ENCODE data around the gene AP3B1. TPM values are rescaled to one million over a fixed set of nuclear protein-coding genes. Genes with fewer than 3 reads are reported as not detected.

The AP3B1 gene
- 14.6 and 27.4 TPM in 2 replicates for total RNA-seq (2014; rRNA removed; shearing (Covaris generic); ENCODE audit: low replicate concordance)

- Histone ChIP-seq H3K4me3 (ENCODE audit: low read length) (peak within 1 kb of the TSS; percentile 83), H3K4me1 (ENCODE audit: low read length) (peaks cover 18% of the 10 kb centered on the region), H3K9me3 (ENCODE audit: low read length) (no peaks in the 10 kb centered on the region), H3K27ac (ENCODE audit: low read length) (no peak within 1 kb of the TSS), H3K79me2 (ENCODE audit: low read length) (peaks cover 39% of the 10 kb centered on the region), H3K36me3 (ENCODE audit: insufficient read depth, low read length) (no peaks in the 10 kb centered on the region), H3K9me2 (replicated peaks; ENCODE audit: insufficient read depth, low read length) (no peaks in the 10 kb centered on the region), H3K9ac (ENCODE audit: low read length) (peak within 1 kb of the TSS; percentile 84), H4K20me1 (ENCODE audit: insufficient read depth, low read depth, low read length) (no peaks in the 10 kb centered on the region), H3K27me3 (ENCODE audit: low read length) (no peaks in the 10 kb centered on the region), H3K4me2 (ENCODE audit: low read depth, low read length, poor library complexity, severe bottlenecking) (peak within 1 kb of the TSS; percentile 82), H2AFZ (ENCODE audit: low read length) (peak within 1 kb of the TSS; percentile 97)
- DNase-seq = peak; percentile 98
Measured at GRCh38 chr5:78294248-78295034, at the start of gene AP3B1. TSS of gene AP3B1 (minus strand) at chr5:78294698. CDS start at chr5:78294579, 119 bp downstream.

- no peak overlapping the region for H3K27ac ChIP-seq (ENCODE audit: low read length)
- no peaks in the 10 kb centered on the region for H3K36me3 ChIP-seq (ENCODE audit: insufficient read depth, low read length)
- H3K4me1 ChIP-seq (ENCODE audit: low read length) = no peaks in the 10 kb centered on the region
- no peaks in the 10 kb centered on the region for H3K9me2 ChIP-seq (replicated peaks; ENCODE audit: insufficient read depth, low read length)
- H4K20me1 ChIP-seq (ENCODE audit: insufficient read depth, low read depth, low read length) = no peaks in the 10 kb centered on the region
- H3K9ac ChIP-seq (ENCODE audit: low read length) = no peak overlapping the region
- H2AFZ ChIP-seq (ENCODE audit: low read length) = no peak overlapping the region
- H3K4me3 ChIP-seq (ENCODE audit: low read length) = no peak overlapping the region
- no peaks in the 10 kb centered on the region for H3K9me3 ChIP-seq (ENCODE audit: low read length)
- no peaks in the 10 kb centered on the region for H3K27me3 ChIP-seq (ENCODE audit: low read length)
- no peak overlapping the region for H3K4me2 ChIP-seq (ENCODE audit: low read depth, low read length, poor library complexity, severe bottlenecking)
- H3K79me2 ChIP-seq (ENCODE audit: low read length) = no peaks in the 10 kb centered on the region
- no peak for DNase-seq
Measured at GRCh38 chr5:78341440-78341839, 46.9 kb upstream of the AP3B1 start.

GRCh38 chr5:78339617-78340436 is 45.3 kb upstream of the AP3B1 start:
- no peak overlapping the region for H2AFZ ChIP-seq (ENCODE audit: low read length)
- H3K4me2 ChIP-seq (ENCODE audit: low read depth, low read length, poor library complexity, severe bottlenecking) = no peak overlapping the region
- no peak overlapping the region for H3K4me3 ChIP-seq (ENCODE audit: low read length)
- H3K9me2 ChIP-seq (replicated peaks; ENCODE audit: insufficient read depth, low read length) = no peaks in the 10 kb centered on the region
- no peak overlapping the region for H3K9ac ChIP-seq (ENCODE audit: low read length)
- no peak for DNase-seq
- no peaks in the 10 kb centered on the region for H3K36me3 ChIP-seq (ENCODE audit: insufficient read depth, low read length)
- no peaks in the 10 kb centered on the region for H3K79me2 ChIP-seq (ENCODE audit: low read length)
- H3K4me1 ChIP-seq (ENCODE audit: low read length) = no peaks in the 10 kb centered on the region
- no peaks in the 10 kb centered on the region for H3K9me3 ChIP-seq (ENCODE audit: low read length)
- no peaks in the 10 kb centered on the region for H3K27me3 ChIP-seq (ENCODE audit: low read length)
- no peaks in the 10 kb centered on the region for H4K20me1 ChIP-seq (ENCODE audit: insufficient read depth, low read depth, low read length)
- H3K27ac ChIP-seq (ENCODE audit: low read length) = no peak overlapping the region

- Histone ChIP-seq H2AFZ (ENCODE audit: low read length) (no peak overlapping the region), H3K27ac (ENCODE audit: low read length) (no peak overlapping the region), H3K9ac (ENCODE audit: low read length) (no peak overlapping the region), H3K9me2 (replicated peaks; ENCODE audit: insufficient read depth, low read length) (no peaks in the 10 kb centered on the region), H3K4me2 (ENCODE audit: low read depth, low read length, poor library complexity, severe bottlenecking) (no peak overlapping the region), H4K20me1 (ENCODE audit: insufficient read depth, low read depth, low read length) (no peaks in the 10 kb centered on the region), H3K79me2 (ENCODE audit: low read length) (no peaks in the 10 kb centered on the region), H3K9me3 (ENCODE audit: low read length) (no peaks in the 10 kb centered on the region), H3K4me3 (ENCODE audit: low read length) (no peak overlapping the region), H3K4me1 (ENCODE audit: low read length) (no peaks in the 10 kb centered on the region), H3K27me3 (ENCODE audit: low read length) (no peaks in the 10 kb centered on the region), H3K36me3 (ENCODE audit: insufficient read depth, low read length) (no peaks in the 10 kb centered on the region)
- no peak for DNase-seq
Measured at GRCh38 chr5:78336698-78337097, 42.2 kb upstream of the AP3B1 start.

- H3K4me2 ChIP-seq (ENCODE audit: low read depth, low read length, poor library complexity, severe bottlenecking) = no peak overlapping the region
- no peak overlapping the region for H3K9ac ChIP-seq (ENCODE audit: low read length)
- H3K9me2 ChIP-seq (replicated peaks; ENCODE audit: insufficient read depth, low read length) = no peaks in the 10 kb centered on the region
- no peak overlapping the region for H2AFZ ChIP-seq (ENCODE audit: low read length)
- H3K4me3 ChIP-seq (ENCODE audit: low read length) = no peak overlapping the region
- no peaks in the 10 kb centered on the region for H3K9me3 ChIP-seq (ENCODE audit: low read length)
- no peaks in the 10 kb centered on the region for H3K4me1 ChIP-seq (ENCODE audit: low read length)
- no peak for DNase-seq
- H3K27me3 ChIP-seq (ENCODE audit: low read length) = no peaks in the 10 kb centered on the region
- H3K36me3 ChIP-seq (ENCODE audit: insufficient read depth, low read length) = no peaks in the 10 kb centered on the region
- H3K79me2 ChIP-seq (ENCODE audit: low read length) = no peaks in the 10 kb centered on the region
- no peaks in the 10 kb centered on the region for H4K20me1 ChIP-seq (ENCODE audit: insufficient read depth, low read depth, low read length)
- H3K27ac ChIP-seq (ENCODE audit: low read length) = no peak overlapping the region
Measured at GRCh38 chr5:78335976-78336375, 41.5 kb upstream of the AP3B1 start.

- no peak overlapping the region for H3K4me3 ChIP-seq (ENCODE audit: low read length)
- no peak overlapping the region for H3K27ac ChIP-seq (ENCODE audit: low read length)
- no peaks in the 10 kb centered on the region for H3K36me3 ChIP-seq (ENCODE audit: insufficient read depth, low read length)
- no peaks in the 10 kb centered on the region for H3K79me2 ChIP-seq (ENCODE audit: low read length)
- H3K9me3 ChIP-seq (ENCODE audit: low read length) = no peaks in the 10 kb centered on the region
- H2AFZ ChIP-seq (ENCODE audit: low read length) = no peak overlapping the region
- H3K4me2 ChIP-seq (ENCODE audit: low read depth, low read length, poor library complexity, severe bottlenecking) = no peak overlapping the region
- no peak for DNase-seq
- no peak overlapping the region for H3K9ac ChIP-seq (ENCODE audit: low read length)
- no peaks in the 10 kb centered on the region for H3K9me2 ChIP-seq (replicated peaks; ENCODE audit: insufficient read depth, low read length)
- H3K4me1 ChIP-seq (ENCODE audit: low read length) = no peaks in the 10 kb centered on the region
- no peaks in the 10 kb centered on the region for H3K27me3 ChIP-seq (ENCODE audit: low read length)
- no peaks in the 10 kb centered on the region for H4K20me1 ChIP-seq (ENCODE audit: insufficient read depth, low read depth, low read length)
Measured at GRCh38 chr5:78334811-78335210, 40.3 kb upstream of the AP3B1 start.

- Histone ChIP-seq H3K36me3 (ENCODE audit: insufficient read depth, low read length) (no peaks in the 10 kb centered on the region), H3K9ac (ENCODE audit: low read length) (no peak overlapping the region), H3K9me3 (ENCODE audit: low read length) (no peaks in the 10 kb centered on the region), H3K27ac (ENCODE audit: low read length) (no peak overlapping the region), H2AFZ (ENCODE audit: low read length) (no peak overlapping the region), H3K4me1 (ENCODE audit: low read length) (no peaks in the 10 kb centered on the region), H3K79me2 (ENCODE audit: low read length) (no peaks in the 10 kb centered on the region), H4K20me1 (ENCODE audit: insufficient read depth, low read depth, low read length) (no peaks in the 10 kb centered on the region), H3K27me3 (ENCODE audit: low read length) (no peaks in the 10 kb centered on the region), H3K4me3 (ENCODE audit: low read length) (no peak overlapping the region), H3K4me2 (ENCODE audit: low read depth, low read length, poor library complexity, severe bottlenecking) (no peak overlapping the region), H3K9me2 (replicated peaks; ENCODE audit: insufficient read depth, low read length) (no peaks in the 10 kb centered on the region)
- no peak for DNase-seq
Measured at GRCh38 chr5:78331523-78332080, 37.1 kb upstream of the AP3B1 start.

- H3K9me3 ChIP-seq (ENCODE audit: low read length) = no peaks in the 10 kb centered on the region
- no peaks in the 10 kb centered on the region for H3K36me3 ChIP-seq (ENCODE audit: insufficient read depth, low read length)
- no peak overlapping the region for H3K27ac ChIP-seq (ENCODE audit: low read length)
- no peaks in the 10 kb centered on the region for H3K4me1 ChIP-seq (ENCODE audit: low read length)
- H3K9ac ChIP-seq (ENCODE audit: low read length) = no peak overlapping the region
- no peak overlapping the region for H2AFZ ChIP-seq (ENCODE audit: low read length)
- no peaks in the 10 kb centered on the region for H3K9me2 ChIP-seq (replicated peaks; ENCODE audit: insufficient read depth, low read length)
- no peaks in the 10 kb centered on the region for H4K20me1 ChIP-seq (ENCODE audit: insufficient read depth, low read depth, low read length)
- no peak for DNase-seq
- no peak overlapping the region for H3K4me3 ChIP-seq (ENCODE audit: low read length)
- H3K79me2 ChIP-seq (ENCODE audit: low read length) = no peaks in the 10 kb centered on the region
- H3K27me3 ChIP-seq (ENCODE audit: low read length) = no peaks in the 10 kb centered on the region
- H3K4me2 ChIP-seq (ENCODE audit: low read depth, low read length, poor library complexity, severe bottlenecking) = no peak overlapping the region
Measured at GRCh38 chr5:78328585-78329173, 34.2 kb upstream of the AP3B1 start.
